AG09309 (cell line): ENCODE measurements around the gene PTPRT.

Experiments
- DNase-seq: peaks from one replicate; pipeline ENCODE4 v3.0.0-alpha.2; 2010; ENCODE audit warnings: low read depth
- H3K4me3 ChIP-seq: 2 replicates; pipeline ENCODE4 v1.5.1; 2011; ENCODE audit warnings: mild to moderate bottlenecking, low read depth, low read length, moderate library complexity; ENCODE audit not compliant: control insufficient read depth
- TF ChIP-seq, protein P1 (sequence below): IDR thresholded peaks from 2 replicates; pipeline ENCODE4 v1.5.1; 2011; ENCODE audit warnings: mild to moderate bottlenecking, low read depth, low read length, inconsistent platforms; ENCODE audit not compliant: insufficient read depth, control insufficient read depth; ENCODE audit errors: missing control alignments

PTPRT gene

GRCh38 chr20:42155586-42155985 is 1034.1 kb downstream of the PTPRT start:
- no peak overlapping the region for H3K4me3 ChIP-seq
- no peak for DNase-seq
- TF ChIP-seq, protein P1, sequence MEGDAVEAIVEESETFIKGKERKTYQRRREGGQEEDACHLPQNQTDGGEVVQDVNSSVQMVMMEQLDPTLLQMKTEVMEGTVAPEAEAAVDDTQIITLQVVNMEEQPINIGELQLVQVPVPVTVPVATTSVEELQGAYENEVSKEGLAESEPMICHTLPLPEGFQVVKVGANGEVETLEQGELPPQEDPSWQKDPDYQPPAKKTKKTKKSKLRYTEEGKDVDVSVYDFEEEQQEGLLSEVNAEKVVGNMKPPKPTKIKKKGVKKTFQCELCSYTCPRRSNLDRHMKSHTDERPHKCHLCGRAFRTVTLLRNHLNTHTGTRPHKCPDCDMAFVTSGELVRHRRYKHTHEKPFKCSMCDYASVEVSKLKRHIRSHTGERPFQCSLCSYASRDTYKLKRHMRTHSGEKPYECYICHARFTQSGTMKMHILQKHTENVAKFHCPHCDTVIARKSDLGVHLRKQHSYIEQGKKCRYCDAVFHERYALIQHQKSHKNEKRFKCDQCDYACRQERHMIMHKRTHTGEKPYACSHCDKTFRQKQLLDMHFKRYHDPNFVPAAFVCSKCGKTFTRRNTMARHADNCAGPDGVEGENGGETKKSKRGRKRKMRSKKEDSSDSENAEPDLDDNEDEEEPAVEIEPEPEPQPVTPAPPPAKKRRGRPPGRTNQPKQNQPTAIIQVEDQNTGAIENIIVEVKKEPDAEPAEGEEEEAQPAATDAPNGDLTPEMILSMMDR, result no peak

DNA sequence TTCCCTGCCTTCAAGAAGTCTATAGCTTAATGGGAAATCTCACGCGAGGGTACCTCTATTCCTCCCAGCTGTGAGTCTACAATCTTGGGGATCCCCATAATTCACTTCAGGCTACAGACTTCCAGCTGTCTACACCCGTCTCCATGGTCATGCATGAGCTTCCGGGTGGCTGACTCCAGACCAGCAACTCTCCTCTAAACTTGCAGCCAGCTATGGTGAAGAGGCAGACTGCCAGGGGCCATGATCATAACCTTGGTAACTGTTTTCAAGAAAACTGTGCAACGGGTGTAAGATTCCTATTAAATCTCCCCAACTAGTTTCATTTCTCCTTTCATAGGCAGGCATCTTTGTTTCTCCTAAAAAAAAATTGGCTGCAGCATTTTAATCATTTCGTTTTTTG is 1037.1 kb downstream of the PTPRT start:
- no peak for DNase-seq
- TF ChIP-seq, protein P1, result no peak
- no peak overlapping the region for H3K4me3 ChIP-seq

GRCh38 chr20:42150230-42150629 is 1039.5 kb downstream of the PTPRT start:
- TF ChIP-seq, protein P1, result no peak
- DNase-seq, result no peak

GRCh38 chr20:42138729-42139128 is 1051.0 kb downstream of the PTPRT start:
- DNase-seq, result no peak
- TF ChIP-seq, protein P1, result no peak
- no peak overlapping the region for H3K4me3 ChIP-seq

More at GRCh38 chr20:42150230-42150629, 1039.5 kb downstream of the PTPRT start:
- H3K4me3 ChIP-seq, result no peak overlapping the region

DNA sequence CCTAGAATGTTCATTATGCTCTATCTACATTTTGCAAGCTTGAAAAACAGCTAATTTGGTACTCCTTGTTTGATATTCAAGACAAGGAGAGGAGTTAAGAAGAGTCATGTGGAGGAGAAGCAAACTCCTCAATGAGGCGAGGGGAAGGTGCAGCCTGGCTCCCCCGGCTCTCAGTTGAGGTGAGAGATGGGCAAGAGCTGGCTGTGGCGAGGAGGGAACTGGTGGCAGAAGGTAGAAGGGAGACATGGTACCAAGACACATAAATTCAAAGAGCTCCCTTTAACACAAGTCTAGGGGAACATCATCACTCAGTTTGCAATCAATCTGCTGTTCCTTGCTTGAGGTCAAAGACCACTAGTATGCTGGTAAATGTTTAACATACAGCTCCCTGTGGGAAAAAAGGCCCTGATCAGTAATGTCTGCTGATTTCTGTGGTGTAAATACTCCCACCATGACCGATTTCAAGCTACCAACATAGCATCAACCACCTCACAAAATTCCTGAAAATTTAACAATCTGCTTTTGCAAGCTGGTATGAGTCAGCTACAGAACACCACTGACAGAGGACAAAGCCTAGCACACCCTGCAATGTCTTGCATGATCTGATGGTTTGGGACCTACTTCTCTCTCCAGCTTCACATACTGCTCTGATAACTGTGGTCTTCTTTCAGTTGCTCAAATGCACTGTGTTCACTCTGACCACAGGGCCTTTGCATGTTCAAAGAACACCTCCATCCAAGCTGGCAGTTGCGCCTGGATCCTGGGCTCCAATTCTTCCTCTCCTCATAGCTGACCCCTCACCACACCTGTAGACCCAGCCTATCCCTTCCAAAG is 1055.2 kb downstream of the PTPRT start:
- TF ChIP-seq, protein P1, result no peak
- no peak overlapping the region for H3K4me3 ChIP-seq
- DNase-seq, result no peak

GRCh38 chr20:42130810-42131596 is 1058.7 kb downstream of the PTPRT start:
- H3K4me3 ChIP-seq, result no peak overlapping the region
- TF ChIP-seq, protein P1, result no peak
- DNase-seq, result no peak
